HepG2 (cell line): ENCODE measurements around the gene EIF4G1. TPM values are rescaled to one million over a fixed set of nuclear protein-coding genes. Genes with fewer than 3 reads are reported as not detected.

Experiments used
- FOXK1 ChIP-seq: sonication (generic); formaldehyde crosslinking; IDR thresholded peaks from 2 replicates; pipeline ENCODE4 v1.4.0; 2020; ENCODE audit warnings: low read depth, missing genetic modification reagents, borderline replicate concordance
- HNF4A ChIP-seq: sonication (generic); formaldehyde crosslinking; IDR thresholded peaks from 2 replicates; pipeline ENCODE4 v1.4.0; 2020; ENCODE audit warnings: missing genetic modification reagents
- HNRNPUL1 ChIP-seq: fragments of 200-400 bp; formaldehyde crosslinking; IDR thresholded peaks from 2 replicates; pipeline ENCODE4 v1.6.1; 2017; ENCODE audit warnings: low read depth, mild to moderate bottlenecking, low read length, moderate library complexity
- MTF2 ChIP-seq: sonication (generic); formaldehyde crosslinking; IDR thresholded peaks from 2 replicates; pipeline ENCODE4 v1.5.0; 2020; ENCODE audit warnings: missing genetic modification reagents, borderline replicate concordance
- TEAD2 ChIP-seq: sonication (generic); formaldehyde crosslinking; IDR thresholded peaks from 2 replicates; pipeline ENCODE4 v1.9.0; 2021; ENCODE audit warnings: missing genetic modification reagents
- XRCC5 ChIP-seq: fragments of 200-400 bp; formaldehyde crosslinking; optimal IDR thresholded peaks from 2 replicates; pipeline ENCODE3; 2017; ENCODE audit warnings: mild to moderate bottlenecking, low read length
- ZNF12 ChIP-seq: sonication (generic); formaldehyde crosslinking; IDR thresholded peaks from 2 replicates; pipeline ENCODE4 v1.5.0; 2020; ENCODE audit warnings: missing genetic modification reagents
- ZNF230 ChIP-seq: sonication (generic); formaldehyde crosslinking; IDR thresholded peaks from 2 replicates; pipeline ENCODE4 v1.4.0; 2020; ENCODE audit warnings: mild to moderate bottlenecking, missing genetic modification reagents
- ZNF782 ChIP-seq: sonication (generic); formaldehyde crosslinking; IDR thresholded peaks from 2 replicates; pipeline ENCODE4 v1.4.0; 2020; ENCODE audit warnings: missing genetic modification reagents, mild to moderate bottlenecking, borderline replicate concordance
- ZSCAN20 ChIP-seq: sonication (generic); formaldehyde crosslinking; IDR thresholded peaks from 2 replicates; pipeline ENCODE4 v1.4.0; 2020; ENCODE audit warnings: missing genetic modification reagents, mild to moderate bottlenecking, borderline replicate concordance
- polyA plus RNA-seq, 8 experiments: library from polyadenylated mRNA; depleted of rRNA in 3 of 8; stranded (reverse) in 7 of 8; unstranded in 1 of 8; fragments of >200 nt; fragmentation: Illumina TruSeq in 4 of 8; extraction: Trizol in 4 of 8; gene quantifications; 2 replicates each; pipeline versions ENCODE4 v1.2.1 to v1.2.3, GENCODE V29; 2011 to 2016; ENCODE audit warnings: low read depth in 4 of 8, missing spikeins in 1 of 8, mixed read lengths in 1 of 8; ENCODE audit not compliant: insufficient read depth in 1 of 8
- total RNA-seq, 5 experiments: library from RNA; depleted of rRNA; stranded (reverse); fragments of >200 nt; fragmentation: Illumina TruSeq; extraction: Trizol; gene quantifications; 2 replicates each; pipeline ENCODE4 v1.2.3, GENCODE V29; 2016; ENCODE audit warnings: low read depth in 1 of 5
- TF ChIP-seq, protein P1 (sequence below): sonication (generic); formaldehyde crosslinking; IDR thresholded peaks from 2 replicates; pipeline ENCODE4 v1.5.0; 2020; ENCODE audit warnings: mild to moderate bottlenecking, low read depth, missing genetic modification reagents, borderline replicate concordance
- TF ChIP-seq, protein P2 (sequence below): sonication (generic); formaldehyde crosslinking; conservative IDR thresholded peaks from 2 replicates; pipeline ENCODE4 v1.4.0; 2020; ENCODE audit warnings: mild to moderate bottlenecking, missing genetic modification reagents, moderate library complexity
- TF ChIP-seq, protein P3 (sequence below): sonication (generic); formaldehyde crosslinking; IDR thresholded peaks from one replicate; pipeline ENCODE4 v1.5.1; 2020; ENCODE audit warnings: mild to moderate bottlenecking, missing genetic modification reagents; ENCODE audit errors: not compliant biosample characterization
- TF ChIP-seq, protein P4 (sequence below): sonication (generic); formaldehyde crosslinking; IDR thresholded peaks from 2 replicates; pipeline ENCODE4 v1.9.0; 2021; ENCODE audit warnings: missing genetic modification reagents, mild to moderate bottlenecking, borderline replicate concordance

Gene EIF4G1
- total and polyA plus RNA-seq, 2 of the 13 experiments (the other 11 are each of a cell fraction or from before 2014, with no cell fraction given): 208 to 213 TPM

DNA sequence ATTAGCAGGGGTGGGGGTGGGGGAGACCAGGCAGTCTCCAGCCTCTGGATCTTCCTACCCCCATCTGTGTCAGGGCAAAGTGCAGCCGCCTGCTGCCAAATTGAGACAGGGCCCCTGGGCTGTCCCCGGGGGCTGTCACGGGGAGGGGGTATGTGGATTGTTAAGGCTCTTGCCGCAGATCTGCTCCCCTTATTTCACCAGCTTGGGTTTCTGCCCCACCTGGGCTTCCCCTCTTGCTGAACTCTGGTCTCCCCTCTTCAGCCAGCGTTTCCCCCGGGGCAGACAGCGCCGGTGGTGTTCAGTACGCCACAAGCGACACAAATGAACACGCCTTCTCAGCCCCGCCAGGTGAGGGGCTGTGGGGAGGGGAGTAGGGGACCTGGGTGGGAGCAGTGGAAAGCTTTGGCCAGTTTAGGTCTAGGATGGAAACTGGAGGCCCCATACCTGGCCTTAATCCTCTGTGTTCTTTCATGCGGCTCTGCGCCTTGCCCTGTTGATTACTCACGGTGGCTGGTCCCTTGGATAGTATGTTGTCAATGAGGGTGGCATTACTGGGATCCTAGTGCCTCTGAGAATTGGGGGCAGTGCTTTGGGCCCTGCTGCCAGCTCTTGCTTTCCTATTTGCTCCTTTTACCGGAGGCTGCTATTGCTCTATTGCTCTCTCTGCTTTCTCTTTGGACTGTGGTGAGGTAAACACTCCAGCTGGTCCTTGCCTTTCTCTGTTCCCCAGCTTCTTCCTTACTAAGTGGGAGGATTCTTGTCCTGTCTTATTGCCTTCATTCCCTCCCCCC is 1.7 kb downstream of the EIF4G1 start (continued):
- TF ChIP-seq, protein P1, sequence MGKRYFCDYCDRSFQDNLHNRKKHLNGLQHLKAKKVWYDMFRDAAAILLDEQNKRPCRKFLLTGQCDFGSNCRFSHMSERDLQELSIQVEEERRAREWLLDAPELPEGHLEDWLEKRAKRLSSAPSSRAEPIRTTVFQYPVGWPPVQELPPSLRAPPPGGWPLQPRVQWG (CRISPR knock-in tag): no peak
- 0 out of 2 replicates have a peak, but pooled peaks have one; percentile 6 for TF ChIP-seq ZNF782 (CRISPR knock-in tag)
- TF ChIP-seq HNRNPUL1: no peak
- peak; percentile 66 for TF ChIP-seq HNF4A (CRISPR knock-in tag)
- no peak for TF ChIP-seq ZNF230 (CRISPR knock-in tag)
- TF ChIP-seq XRCC5: peak; percentile 24
- TF ChIP-seq ZSCAN20 (CRISPR knock-in tag): no peak
- TF ChIP-seq, protein P2, sequence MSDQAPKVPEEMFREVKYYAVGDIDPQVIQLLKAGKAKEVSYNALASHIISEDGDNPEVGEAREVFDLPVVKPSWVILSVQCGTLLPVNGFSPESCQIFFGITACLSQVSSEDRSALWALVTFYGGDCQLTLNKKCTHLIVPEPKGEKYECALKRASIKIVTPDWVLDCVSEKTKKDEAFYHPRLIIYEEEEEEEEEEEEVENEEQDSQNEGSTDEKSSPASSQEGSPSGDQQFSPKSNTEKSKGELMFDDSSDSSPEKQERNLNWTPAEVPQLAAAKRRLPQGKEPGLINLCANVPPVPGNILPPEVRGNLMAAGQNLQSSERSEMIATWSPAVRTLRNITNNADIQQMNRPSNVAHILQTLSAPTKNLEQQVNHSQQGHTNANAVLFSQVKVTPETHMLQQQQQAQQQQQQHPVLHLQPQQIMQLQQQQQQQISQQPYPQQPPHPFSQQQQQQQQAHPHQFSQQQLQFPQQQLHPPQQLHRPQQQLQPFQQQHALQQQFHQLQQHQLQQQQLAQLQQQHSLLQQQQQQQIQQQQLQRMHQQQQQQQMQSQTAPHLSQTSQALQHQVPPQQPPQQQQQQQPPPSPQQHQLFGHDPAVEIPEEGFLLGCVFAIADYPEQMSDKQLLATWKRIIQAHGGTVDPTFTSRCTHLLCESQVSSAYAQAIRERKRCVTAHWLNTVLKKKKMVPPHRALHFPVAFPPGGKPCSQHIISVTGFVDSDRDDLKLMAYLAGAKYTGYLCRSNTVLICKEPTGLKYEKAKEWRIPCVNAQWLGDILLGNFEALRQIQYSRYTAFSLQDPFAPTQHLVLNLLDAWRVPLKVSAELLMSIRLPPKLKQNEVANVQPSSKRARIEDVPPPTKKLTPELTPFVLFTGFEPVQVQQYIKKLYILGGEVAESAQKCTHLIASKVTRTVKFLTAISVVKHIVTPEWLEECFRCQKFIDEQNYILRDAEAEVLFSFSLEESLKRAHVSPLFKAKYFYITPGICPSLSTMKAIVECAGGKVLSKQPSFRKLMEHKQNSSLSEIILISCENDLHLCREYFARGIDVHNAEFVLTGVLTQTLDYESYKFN (CRISPR knock-in tag): 0 out of 2 replicates have a peak, but pooled peaks have one; percentile 36
- no peak for TF ChIP-seq TEAD2 (CRISPR knock-in tag)
- no peak for TF ChIP-seq MTF2 (CRISPR knock-in tag)
- TF ChIP-seq, protein P3, sequence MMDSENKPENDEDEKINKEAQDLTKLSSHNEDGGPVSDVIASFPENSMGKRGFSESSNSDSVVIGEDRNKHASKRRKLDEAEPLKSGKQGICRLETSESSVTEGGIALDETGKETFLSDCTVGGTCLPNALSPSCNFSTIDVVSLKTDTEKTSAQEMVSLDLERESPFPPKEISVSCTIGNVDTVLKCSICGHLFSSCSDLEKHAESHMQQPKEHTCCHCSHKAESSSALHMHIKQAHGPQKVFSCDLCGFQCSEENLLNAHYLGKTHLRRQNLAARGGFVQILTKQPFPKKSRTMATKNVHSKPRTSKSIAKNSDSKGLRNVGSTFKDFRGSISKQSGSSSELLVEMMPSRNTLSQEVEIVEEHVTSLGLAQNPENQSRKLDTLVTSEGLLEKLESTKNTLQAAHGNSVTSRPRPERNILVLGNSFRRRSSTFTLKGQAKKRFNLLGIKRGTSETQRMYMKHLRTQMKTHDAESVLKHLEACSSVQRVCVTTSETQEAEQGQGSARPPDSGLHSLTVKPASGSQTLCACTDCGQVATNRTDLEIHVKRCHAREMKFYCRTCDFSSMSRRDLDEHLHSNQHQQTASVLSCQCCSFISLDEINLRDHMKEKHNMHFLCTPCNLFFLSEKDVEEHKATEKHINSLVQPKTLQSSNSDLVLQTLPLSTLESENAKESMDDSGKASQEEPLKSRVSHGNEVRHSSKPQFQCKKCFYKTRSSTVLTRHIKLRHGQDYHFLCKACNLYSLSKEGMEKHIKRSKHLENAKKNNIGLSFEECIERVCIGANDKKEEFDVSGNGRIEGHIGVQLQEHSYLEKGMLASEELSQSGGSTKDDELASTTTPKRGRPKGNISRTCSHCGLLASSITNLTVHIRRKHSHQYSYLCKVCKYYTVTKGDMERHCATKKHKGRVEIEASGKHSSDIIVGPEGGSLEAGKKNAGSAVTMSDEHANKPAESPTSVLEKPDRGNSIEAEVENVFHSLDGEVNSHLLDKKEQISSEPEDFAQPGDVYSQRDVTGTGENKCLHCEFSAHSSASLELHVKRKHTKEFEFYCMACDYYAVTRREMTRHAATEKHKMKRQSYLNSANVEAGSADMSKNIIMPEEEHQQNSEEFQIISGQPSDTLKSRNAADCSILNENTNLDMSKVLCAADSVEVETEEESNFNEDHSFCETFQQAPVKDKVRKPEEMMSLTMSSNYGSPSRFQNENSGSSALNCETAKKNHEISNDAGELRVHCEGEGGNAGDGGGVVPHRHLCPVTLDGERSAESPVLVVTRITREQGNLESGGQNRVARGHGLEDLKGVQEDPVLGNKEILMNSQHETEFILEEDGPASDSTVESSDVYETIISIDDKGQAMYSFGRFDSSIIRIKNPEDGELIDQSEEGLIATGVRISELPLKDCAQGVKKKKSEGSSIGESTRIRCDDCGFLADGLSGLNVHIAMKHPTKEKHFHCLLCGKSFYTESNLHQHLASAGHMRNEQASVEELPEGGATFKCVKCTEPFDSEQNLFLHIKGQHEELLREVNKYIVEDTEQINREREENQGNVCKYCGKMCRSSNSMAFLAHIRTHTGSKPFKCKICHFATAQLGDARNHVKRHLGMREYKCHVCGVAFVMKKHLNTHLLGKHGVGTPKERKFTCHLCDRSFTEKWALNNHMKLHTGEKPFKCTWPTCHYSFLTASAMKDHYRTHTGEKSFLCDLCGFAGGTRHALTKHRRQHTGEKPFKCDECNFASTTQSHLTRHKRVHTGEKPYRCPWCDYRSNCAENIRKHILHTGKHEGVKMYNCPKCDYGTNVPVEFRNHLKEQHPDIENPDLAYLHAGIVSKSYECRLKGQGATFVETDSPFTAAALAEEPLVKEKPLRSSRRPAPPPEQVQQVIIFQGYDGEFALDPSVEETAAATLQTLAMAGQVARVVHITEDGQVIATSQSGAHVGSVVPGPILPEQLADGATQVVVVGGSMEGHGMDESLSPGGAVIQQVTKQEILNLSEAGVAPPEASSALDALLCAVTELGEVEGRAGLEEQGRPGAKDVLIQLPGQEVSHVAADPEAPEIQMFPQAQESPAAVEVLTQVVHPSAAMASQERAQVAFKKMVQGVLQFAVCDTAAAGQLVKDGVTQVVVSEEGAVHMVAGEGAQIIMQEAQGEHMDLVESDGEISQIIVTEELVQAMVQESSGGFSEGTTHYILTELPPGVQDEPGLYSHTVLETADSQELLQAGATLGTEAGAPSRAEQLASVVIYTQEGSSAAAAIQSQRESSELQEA (CRISPR knock-in tag): no peak
- TF ChIP-seq FOXK1 (CRISPR knock-in tag): no peak
- TF ChIP-seq ZNF12: no peak
- TF ChIP-seq, protein P4, sequence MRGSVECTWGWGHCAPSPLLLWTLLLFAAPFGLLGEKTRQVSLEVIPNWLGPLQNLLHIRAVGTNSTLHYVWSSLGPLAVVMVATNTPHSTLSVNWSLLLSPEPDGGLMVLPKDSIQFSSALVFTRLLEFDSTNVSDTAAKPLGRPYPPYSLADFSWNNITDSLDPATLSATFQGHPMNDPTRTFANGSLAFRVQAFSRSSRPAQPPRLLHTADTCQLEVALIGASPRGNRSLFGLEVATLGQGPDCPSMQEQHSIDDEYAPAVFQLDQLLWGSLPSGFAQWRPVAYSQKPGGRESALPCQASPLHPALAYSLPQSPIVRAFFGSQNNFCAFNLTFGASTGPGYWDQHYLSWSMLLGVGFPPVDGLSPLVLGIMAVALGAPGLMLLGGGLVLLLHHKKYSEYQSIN (CRISPR knock-in tag): no peak
